Osteoblast (primary cell): ENCODE data around the gene BRD2. TPM values are rescaled to one million over a fixed set of nuclear protein-coding genes. Genes with fewer than 3 reads are reported as not detected.

Experiments used
- DNase-seq: peaks from one replicate; pipeline ENCODE4 v3.0.0; 2011; ENCODE audit warnings: low spot score, mixed read lengths; ENCODE audit not compliant: insufficient read length; ENCODE audit errors: missing footprints
- H2AFZ ChIP-seq: 2 replicates; pipeline ENCODE4 v1.6.0; 2011; ENCODE audit warnings: mild to moderate bottlenecking, low read length
- H3K27ac ChIP-seq: 2 replicates; pipeline ENCODE4 v1.5.1; 2011; ENCODE audit warnings: mild to moderate bottlenecking, low read depth, low read length, moderate library complexity
- H3K27me3 ChIP-seq: 2 replicates; pipeline ENCODE4 v1.6.0; 2012; ENCODE audit warnings: mild to moderate bottlenecking, control low read depth, inconsistent platforms, low read length, moderate library complexity; ENCODE audit not compliant: insufficient read depth
- H3K36me3 ChIP-seq: 2 replicates; pipeline ENCODE4 v1.5.1; 2011; ENCODE audit warnings: mild to moderate bottlenecking, low read length, control low read depth, moderate library complexity; ENCODE audit not compliant: insufficient read depth
- H3K4me1 ChIP-seq: 2 replicates; pipeline ENCODE4 v1.5.1; 2011; ENCODE audit warnings: mild to moderate bottlenecking, low read length, control low read depth, moderate library complexity; ENCODE audit not compliant: insufficient read depth
- H3K4me2 ChIP-seq: 2 replicates; pipeline ENCODE4 v1.6.0; 2011; ENCODE audit warnings: mild to moderate bottlenecking, low read length; ENCODE audit not compliant: insufficient read depth
- H3K4me3 ChIP-seq: fragments of 200-600 bp; sonication (generic); 3 replicates; pipeline ENCODE4 v1.5.1; 2012; ENCODE audit warnings: mild to moderate bottlenecking, low read length, inconsistent platforms; ENCODE audit not compliant: insufficient read depth
- H3K79me2 ChIP-seq: 2 replicates; pipeline ENCODE4 v1.6.0; 2012; ENCODE audit warnings: mild to moderate bottlenecking, low read length, control low read depth, inconsistent platforms; ENCODE audit not compliant: insufficient read depth
- H3K9me3 ChIP-seq: 2 replicates; pipeline ENCODE4 v1.5.1; 2011; ENCODE audit warnings: low read depth, low read length, control low read depth
- H4K20me1 ChIP-seq: 2 replicates; pipeline ENCODE4 v1.6.0; 2012; ENCODE audit warnings: mild to moderate bottlenecking, low read length, control low read depth; ENCODE audit not compliant: insufficient read depth
- total RNA-seq: library from RNA; depleted of rRNA; stranded (reverse); fragments of >200 nt; gene quantifications from 2 replicates; pipeline ENCODE4 v1.2.3, GENCODE V29; 2012
- TF ChIP-seq, protein P1 (sequence below): IDR thresholded peaks from 2 replicates; pipeline ENCODE4 v1.5.1; 2011; ENCODE audit warnings: mild to moderate bottlenecking, low read depth, low read length, moderate library complexity; ENCODE audit errors: extremely low read depth

BRD2 gene
- total RNA-seq, 1 donor: 119 TPM

- no peaks in the 10 kb centered on the region for H3K4me1 ChIP-seq
- H2AFZ ChIP-seq: no peak overlapping the region
- H3K9me3 ChIP-seq: no peaks in the 10 kb centered on the region
- no peaks in the 10 kb centered on the region for H3K36me3 ChIP-seq
- TF ChIP-seq, protein P1, sequence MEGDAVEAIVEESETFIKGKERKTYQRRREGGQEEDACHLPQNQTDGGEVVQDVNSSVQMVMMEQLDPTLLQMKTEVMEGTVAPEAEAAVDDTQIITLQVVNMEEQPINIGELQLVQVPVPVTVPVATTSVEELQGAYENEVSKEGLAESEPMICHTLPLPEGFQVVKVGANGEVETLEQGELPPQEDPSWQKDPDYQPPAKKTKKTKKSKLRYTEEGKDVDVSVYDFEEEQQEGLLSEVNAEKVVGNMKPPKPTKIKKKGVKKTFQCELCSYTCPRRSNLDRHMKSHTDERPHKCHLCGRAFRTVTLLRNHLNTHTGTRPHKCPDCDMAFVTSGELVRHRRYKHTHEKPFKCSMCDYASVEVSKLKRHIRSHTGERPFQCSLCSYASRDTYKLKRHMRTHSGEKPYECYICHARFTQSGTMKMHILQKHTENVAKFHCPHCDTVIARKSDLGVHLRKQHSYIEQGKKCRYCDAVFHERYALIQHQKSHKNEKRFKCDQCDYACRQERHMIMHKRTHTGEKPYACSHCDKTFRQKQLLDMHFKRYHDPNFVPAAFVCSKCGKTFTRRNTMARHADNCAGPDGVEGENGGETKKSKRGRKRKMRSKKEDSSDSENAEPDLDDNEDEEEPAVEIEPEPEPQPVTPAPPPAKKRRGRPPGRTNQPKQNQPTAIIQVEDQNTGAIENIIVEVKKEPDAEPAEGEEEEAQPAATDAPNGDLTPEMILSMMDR: no peak
- no peak overlapping the region for H3K4me3 ChIP-seq
- H3K79me2 ChIP-seq: no peaks in the 10 kb centered on the region
- no peak overlapping the region for H3K4me2 ChIP-seq
- H4K20me1 ChIP-seq: no peaks in the 10 kb centered on the region
- no peaks in the 10 kb centered on the region for H3K27me3 ChIP-seq
- no peak overlapping the region for H3K27ac ChIP-seq
- no peak for DNase-seq
Observed at GRCh38 chr6:32945953-32946352, 22.4 kb upstream of the BRD2 start.

GRCh38 chr6:32946893-32947292 is 21.5 kb upstream of the BRD2 start:
- no peaks in the 10 kb centered on the region for H3K9me3 ChIP-seq
- DNase-seq: no peak
- H3K4me1 ChIP-seq: no peaks in the 10 kb centered on the region
- TF ChIP-seq, protein P1: no peak
- no peaks in the 10 kb centered on the region for H3K79me2 ChIP-seq
- H2AFZ ChIP-seq: no peak overlapping the region
- H3K4me3 ChIP-seq: no peak overlapping the region
- no peaks in the 10 kb centered on the region for H3K27me3 ChIP-seq
- no peak overlapping the region for H3K4me2 ChIP-seq
- H3K36me3 ChIP-seq: no peaks in the 10 kb centered on the region
- H3K27ac ChIP-seq: no peak overlapping the region
- H4K20me1 ChIP-seq: no peaks in the 10 kb centered on the region

GRCh38 chr6:32947552-32948465 is 20.6 kb upstream of the BRD2 start:
- no peak overlapping the region for H2AFZ ChIP-seq

GRCh38 chr6:32949113-32949512 is 19.3 kb upstream of the BRD2 start:
- H3K27me3 ChIP-seq: no peaks in the 10 kb centered on the region
- H3K4me2 ChIP-seq: no peak overlapping the region
- H3K36me3 ChIP-seq: no peaks in the 10 kb centered on the region
- H3K9me3 ChIP-seq: no peaks in the 10 kb centered on the region
- no peak for DNase-seq
- no peak overlapping the region for H3K27ac ChIP-seq
- H3K79me2 ChIP-seq: no peaks in the 10 kb centered on the region
- peaks cover 4% of the 10 kb centered on the region for H3K4me1 ChIP-seq
- no peak overlapping the region for H3K4me3 ChIP-seq
- no peaks in the 10 kb centered on the region for H4K20me1 ChIP-seq
- TF ChIP-seq, protein P1: no peak
- H2AFZ ChIP-seq: no peak overlapping the region

More at GRCh38 chr6:32947552-32948465, 20.6 kb upstream of the BRD2 start:
- Histone ChIP-seq H3K9me3 (no peaks in the 10 kb centered on the region), H4K20me1 (no peaks in the 10 kb centered on the region), H3K36me3 (no peaks in the 10 kb centered on the region), H3K4me3 (no peak overlapping the region), H3K27ac (no peak overlapping the region), H3K79me2 (no peaks in the 10 kb centered on the region), H3K4me1 (peaks cover 3% of the 10 kb centered on the region), H3K27me3 (no peaks in the 10 kb centered on the region), H3K4me2 (no peak overlapping the region)
- DNase-seq: no peak
- TF ChIP-seq, protein P1: peak; percentile 36
